Activated CD8-positive, alpha-beta T cell treated with anti-CD3 and anti-CD28 coated beads for 36 hours (primary cell): ENCODE measurements around the gene LRFN2. TPM values are rescaled to one million over a fixed set of nuclear protein-coding genes. Genes with fewer than 3 reads are reported as not detected.

Experiments
- ATAC-seq: fragments of 200-7000 bp; cut with Tn5 transposase; one replicate; pipeline ENCODE4 v1.10.0; 2021; ENCODE audit warnings: mild to moderate bottlenecking, moderate library complexity
- CTCF ChIA-PET: fragments of 350-600 bp; sonication (Branson Sonifier 250); formaldehyde crosslinking; loops from one replicate; lab custom pipeline; 2021; ENCODE audit warnings: antibody characterized with exemption; lab: Charles Lee
- POLR2A ChIA-PET: fragments of 350-600 bp; sonication (Branson Sonifier 250); formaldehyde crosslinking; loops from one replicate; lab custom pipeline; 2021; ENCODE audit warnings: antibody characterized with exemption; lab: Charles Lee
- DNase-seq: peaks from one replicate; pipeline ENCODE4 v3.0.0-alpha.2; 2020
- H3K27ac Mint-ChIP-seq: one replicate; pipeline ENCODE4 v1.8.0; 2021; ENCODE audit warnings: mild to moderate bottlenecking, mixed read lengths
- H3K27me3 Mint-ChIP-seq: one replicate; pipeline ENCODE4 v1.8.0; 2021; ENCODE audit warnings: mixed read lengths
- H3K36me3 Mint-ChIP-seq: one replicate; pipeline ENCODE4 v1.8.0; 2021; ENCODE audit warnings: low read depth, mixed read lengths
- H3K4me1 Mint-ChIP-seq: one replicate; pipeline ENCODE4 v1.8.0; 2021; ENCODE audit warnings: low read depth, mixed read lengths
- H3K4me3 Mint-ChIP-seq: one replicate; pipeline ENCODE4 v1.8.0; 2021; ENCODE audit warnings: mild to moderate bottlenecking, moderate library complexity, mixed read lengths
- H3K9me3 Mint-ChIP-seq: one replicate; pipeline ENCODE4 v1.8.0; 2021; ENCODE audit warnings: mixed read lengths
- CTCF ChIP-seq: fragments of 200-600 bp; IDR thresholded peaks from one replicate; pipeline ENCODE4 v1.8.0; 2022; ENCODE audit warnings: antibody characterized with exemption, mild to moderate bottlenecking
- intact Hi-C: fragments of 100-400 bp; cut with micrococcal nuclease; formaldehyde crosslinking; loops from one replicate; pipeline ENCODE4 v1.10.0; 2022
- total RNA-seq, 2 experiments: library from RNA; stranded (reverse); gene quantifications; one replicate each; pipeline ENCODE4 v1.2.3, GENCODE V29; 2021

LRFN2 gene
- total RNA-seq, 2 experiments from 2014 or later = not detected

- no peak for ATAC-seq
- CTCF ChIA-PET = no interaction called here
- no peaks in the 10 kb centered on the region for H3K36me3 Mint-ChIP-seq
- no peak for TF ChIP-seq CTCF
- POLR2A ChIA-PET = no interaction called here
- peaks cover 33% of the 10 kb centered on the region for H3K27me3 Mint-ChIP-seq
- no peak overlapping the region for H3K27ac Mint-ChIP-seq
- DNase-seq = no peak
- intact Hi-C loops = no loop called here
- no peak overlapping the region for H3K4me3 Mint-ChIP-seq
- H3K4me1 Mint-ChIP-seq = peaks cover 15% of the 10 kb centered on the region
- no peaks in the 10 kb centered on the region for H3K9me3 Mint-ChIP-seq
Measured at GRCh38 chr6:40585223-40585622, 1.9 kb downstream of the LRFN2 start.

GRCh38 chr6:40584741-40585140 lies 2.4 kb downstream of the LRFN2 start:
- ChIA-PET POLR2A (no interaction called here), CTCF (no interaction called here)
- Mint-ChIP-seq H3K36me3 (no peaks in the 10 kb centered on the region), H3K4me1 (peaks cover 15% of the 10 kb centered on the region), H3K4me3 (no peak overlapping the region), H3K27me3 (peaks cover 32% of the 10 kb centered on the region), H3K9me3 (no peaks in the 10 kb centered on the region), H3K27ac (no peak overlapping the region)
- intact Hi-C loops = no loop called here
- ATAC-seq (no peak), DNase-seq (no peak)
- no peak for TF ChIP-seq CTCF

DNA sequence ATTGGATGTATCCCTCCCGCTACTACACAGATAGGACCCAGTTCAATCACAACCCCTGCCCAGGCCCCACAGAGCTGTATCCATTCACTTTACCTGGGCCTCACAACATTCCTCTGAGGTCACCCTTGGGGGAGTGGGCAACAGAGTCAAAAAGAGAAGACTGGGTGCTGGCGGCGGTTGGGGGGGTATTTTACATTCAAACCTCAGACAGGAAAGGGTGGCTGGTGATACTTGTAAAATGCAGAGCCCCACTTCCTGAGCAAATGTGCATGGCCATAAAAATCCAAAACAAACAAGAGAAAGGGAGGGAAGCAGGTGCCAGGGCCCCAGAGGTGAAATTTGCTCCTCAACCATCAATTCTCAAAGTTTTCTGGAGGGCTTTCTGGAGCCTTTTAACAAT lies 3.5 kb downstream of the LRFN2 start:
- peaks cover 30% of the 10 kb centered on the region for H3K27me3 Mint-ChIP-seq
- no peak overlapping the region for H3K4me3 Mint-ChIP-seq
- ATAC-seq (no peak), DNase-seq (peak; percentile 14)
- H3K36me3 Mint-ChIP-seq = no peaks in the 10 kb centered on the region
- H3K27ac Mint-ChIP-seq = no peak overlapping the region
- POLR2A ChIA-PET = no interaction called here
- CTCF ChIA-PET = no interaction called here
- intact Hi-C loops = no loop called here
- H3K4me1 Mint-ChIP-seq = peaks cover 15% of the 10 kb centered on the region
- H3K9me3 Mint-ChIP-seq = no peaks in the 10 kb centered on the region
- no peak for TF ChIP-seq CTCF

GRCh38 chr6:40582892-40583291 lies 4.3 kb downstream of the LRFN2 start:
- peaks cover 27% of the 10 kb centered on the region for H3K27me3 Mint-ChIP-seq
- no peaks in the 10 kb centered on the region for H3K9me3 Mint-ChIP-seq
- peaks cover 15% of the 10 kb centered on the region for H3K4me1 Mint-ChIP-seq
- ChIA-PET POLR2A (no interaction called here), CTCF (no interaction called here)
- no peaks in the 10 kb centered on the region for H3K36me3 Mint-ChIP-seq
- ATAC-seq (no peak), DNase-seq (peak; percentile 35)
- peak; percentile 32 for TF ChIP-seq CTCF
- H3K4me3 Mint-ChIP-seq = no peak overlapping the region
- no peak overlapping the region for H3K27ac Mint-ChIP-seq
- intact Hi-C loops = no loop called here

- Mint-ChIP-seq H3K27me3 (peaks cover 1% of the 10 kb centered on the region), H3K4me3 (no peak overlapping the region), H3K27ac (no peak overlapping the region), H3K9me3 (no peaks in the 10 kb centered on the region), H3K36me3 (no peaks in the 10 kb centered on the region), H3K4me1 (peaks cover 6% of the 10 kb centered on the region)
- intact Hi-C loops = no loop called here
- ChIA-PET CTCF (no interaction called here), POLR2A (no interaction called here)
- ATAC-seq = no peak
- DNase-seq = no peak
- no peak for TF ChIP-seq CTCF
Measured at GRCh38 chr6:40579101-40579500, 8.1 kb downstream of the LRFN2 start.
